ENCODE results near the gene IRX3. TPM values are rescaled to one million over a fixed set of nuclear protein-coding genes. Genes with fewer than 3 reads are reported as not detected.

The IRX3 gene
- total RNA-seq, 2 donors from 2014 or later, result 15.6 to 16.4 TPM

GRCh38 chr16:54239456-54239855 is 47.1 kb downstream of the IRX3 start:
- Histone ChIP-seq H3K9ac (ENCODE audit: extremely low read depth, low read length, poor library complexity, severe bottlenecking) (no peak overlapping the region), H3K4me3 (ENCODE audit: low read length) (no peak overlapping the region), H3K27ac (ENCODE audit: low read depth, low read length) (no peak overlapping the region), H3K9me3 (ENCODE audit: control insufficient read depth, low read length) (no peaks in the 10 kb centered on the region), H3K27me3 (ENCODE audit: control insufficient read depth, insufficient read depth, low read length, poor library complexity, severe bottlenecking) (no peaks in the 10 kb centered on the region), H3K36me3 (ENCODE audit: control insufficient read depth, insufficient read depth, low read length) (no peaks in the 10 kb centered on the region), H3K4me1 (ENCODE audit: control insufficient read depth, insufficient read depth, low read length) (peaks cover 1% of the 10 kb centered on the region)
- DNase-seq, result no peak
- Mint-ChIP-seq H3K36me3 (ENCODE audit: low read depth) (no peaks in the 10 kb centered on the region), H3K4me1 (peaks cover 10% of the 10 kb centered on the region), H3K27ac (no peak overlapping the region), H3K27me3 (ENCODE audit: insufficient read depth) (peaks cover 4% of the 10 kb centered on the region), H3K9me3 (no peaks in the 10 kb centered on the region), H3K4me3 (no peak overlapping the region)
- TF ChIP-seq, protein P1, sequence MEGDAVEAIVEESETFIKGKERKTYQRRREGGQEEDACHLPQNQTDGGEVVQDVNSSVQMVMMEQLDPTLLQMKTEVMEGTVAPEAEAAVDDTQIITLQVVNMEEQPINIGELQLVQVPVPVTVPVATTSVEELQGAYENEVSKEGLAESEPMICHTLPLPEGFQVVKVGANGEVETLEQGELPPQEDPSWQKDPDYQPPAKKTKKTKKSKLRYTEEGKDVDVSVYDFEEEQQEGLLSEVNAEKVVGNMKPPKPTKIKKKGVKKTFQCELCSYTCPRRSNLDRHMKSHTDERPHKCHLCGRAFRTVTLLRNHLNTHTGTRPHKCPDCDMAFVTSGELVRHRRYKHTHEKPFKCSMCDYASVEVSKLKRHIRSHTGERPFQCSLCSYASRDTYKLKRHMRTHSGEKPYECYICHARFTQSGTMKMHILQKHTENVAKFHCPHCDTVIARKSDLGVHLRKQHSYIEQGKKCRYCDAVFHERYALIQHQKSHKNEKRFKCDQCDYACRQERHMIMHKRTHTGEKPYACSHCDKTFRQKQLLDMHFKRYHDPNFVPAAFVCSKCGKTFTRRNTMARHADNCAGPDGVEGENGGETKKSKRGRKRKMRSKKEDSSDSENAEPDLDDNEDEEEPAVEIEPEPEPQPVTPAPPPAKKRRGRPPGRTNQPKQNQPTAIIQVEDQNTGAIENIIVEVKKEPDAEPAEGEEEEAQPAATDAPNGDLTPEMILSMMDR (conservative IDR thresholded peaks at IDR 0.05), result no peak
- 86 to 89% methylated on average over 6 to 8 of the region's 8 CpGs for WGBS, 2 experiments (ENCODE audit: insufficient coverage in 1 of 2, insufficient read length in 1 of 2)

- H3K9me3 Mint-ChIP-seq, result no peaks in the 10 kb centered on the region
- H3K4me1 ChIP-seq (ENCODE audit: control insufficient read depth, insufficient read depth, low read length), result no peaks in the 10 kb centered on the region
- peaks cover 2% of the 10 kb centered on the region for H3K4me1 Mint-ChIP-seq
- no peak overlapping the region for H3K27ac Mint-ChIP-seq
- H3K4me3 ChIP-seq (ENCODE audit: low read length), result no peak overlapping the region
- H3K27me3 ChIP-seq (ENCODE audit: control insufficient read depth, insufficient read depth, low read length, poor library complexity, severe bottlenecking), result no peaks in the 10 kb centered on the region
- H3K27ac ChIP-seq (ENCODE audit: low read depth, low read length), result no peak overlapping the region
- H3K4me3 Mint-ChIP-seq, result no peak overlapping the region
- H3K9me3 ChIP-seq (ENCODE audit: control insufficient read depth, low read length), result no peaks in the 10 kb centered on the region
- WGBS, 2 experiments (ENCODE audit: insufficient coverage in 1 of 2, insufficient read length in 1 of 2), result 95 to 100% methylated on average over 1 to 2 of the region's 2 CpGs
- DNase-seq, result no peak
- H3K36me3 ChIP-seq (ENCODE audit: control insufficient read depth, insufficient read depth, low read length), result no peaks in the 10 kb centered on the region
- H3K36me3 Mint-ChIP-seq (ENCODE audit: low read depth), result no peaks in the 10 kb centered on the region
- peaks cover 4% of the 10 kb centered on the region for H3K27me3 Mint-ChIP-seq (ENCODE audit: insufficient read depth)
- no peak overlapping the region for H3K9ac ChIP-seq (ENCODE audit: extremely low read depth, low read length, poor library complexity, severe bottlenecking)
- TF ChIP-seq, protein P1 (conservative IDR thresholded peaks at IDR 0.05), result no peak
These were observed 49.8 kb downstream of the IRX3 start for GRCh38 chr16:54236773-54237172.

DNA sequence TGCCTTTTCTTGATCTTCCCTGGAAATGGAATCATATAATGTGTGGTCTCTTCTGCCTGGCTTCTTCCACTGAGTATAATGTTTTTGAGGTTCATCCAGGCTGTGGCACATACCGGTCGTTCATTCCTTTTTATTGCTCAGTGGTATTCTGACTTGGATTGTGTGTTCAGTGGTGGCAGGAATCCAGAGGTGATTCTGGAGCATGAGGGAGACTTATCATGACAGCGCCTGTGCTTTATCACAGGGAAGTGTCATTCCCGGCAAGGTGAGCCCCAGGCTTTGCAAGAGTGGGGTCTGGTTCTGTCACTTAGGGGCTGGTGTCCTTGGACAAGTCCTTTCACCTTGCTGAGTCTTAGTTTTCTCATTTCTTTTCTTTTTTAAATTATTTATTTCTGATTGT is 53.0 kb downstream of the IRX3 start:
- Mint-ChIP-seq H3K9me3 (no peaks in the 10 kb centered on the region), H3K36me3 (ENCODE audit: low read depth) (no peaks in the 10 kb centered on the region), H3K4me3 (no peak overlapping the region), H3K27ac (no peak overlapping the region), H3K27me3 (ENCODE audit: insufficient read depth) (peaks cover 2% of the 10 kb centered on the region), H3K4me1 (peaks cover 2% of the 10 kb centered on the region)
- Histone ChIP-seq H3K9ac (ENCODE audit: extremely low read depth, low read length, poor library complexity, severe bottlenecking) (no peak overlapping the region), H3K9me3 (ENCODE audit: control insufficient read depth, low read length) (no peaks in the 10 kb centered on the region), H3K4me3 (ENCODE audit: low read length) (no peak overlapping the region), H3K27ac (ENCODE audit: low read depth, low read length) (no peak overlapping the region), H3K4me1 (ENCODE audit: control insufficient read depth, insufficient read depth, low read length) (no peaks in the 10 kb centered on the region), H3K36me3 (ENCODE audit: control insufficient read depth, insufficient read depth, low read length) (no peaks in the 10 kb centered on the region), H3K27me3 (ENCODE audit: control insufficient read depth, insufficient read depth, low read length, poor library complexity, severe bottlenecking) (no peaks in the 10 kb centered on the region)
- 92% methylated on average over 4 of the region's 4 CpGs; no CpG with 5 or more reads in 1 of the 2 experiments for WGBS, 2 experiments (ENCODE audit: insufficient coverage in 1 of 2, insufficient read length in 1 of 2)
- TF ChIP-seq, protein P1 (conservative IDR thresholded peaks at IDR 0.05), result no peak
- DNase-seq, result no peak
